Breast epithelium (tissue), 3 donors: ENCODE measurements around the gene LDLRAD3.

Experiments
- POLR2A ChIP-seq: fragments of 450-650 bp; IDR thresholded peaks from one replicate; pipeline ENCODE4 v1.6.1; 2016; ENCODE audit warnings: antibody characterized with exemption, mild to moderate bottlenecking, moderate library complexity
- POLR2AphosphoS5 ChIP-seq, 3 donors: sonication (generic); formaldehyde crosslinking; IDR thresholded peaks; one replicate each; pipeline ENCODE4 v1.6.1; 2017; ENCODE audit warnings: antibody characterized with exemption in 3 of 3
- TF ChIP-seq, protein P1 (sequence below), 3 donors: fragments of 450-650 bp; IDR thresholded peaks; one replicate each; pipeline ENCODE4 v1.5.1; 2016 to 2017; ENCODE audit warnings: antibody characterized with exemption in 3 of 3, mild to moderate bottlenecking in 3 of 3, moderate library complexity in 3 of 3

DNA sequence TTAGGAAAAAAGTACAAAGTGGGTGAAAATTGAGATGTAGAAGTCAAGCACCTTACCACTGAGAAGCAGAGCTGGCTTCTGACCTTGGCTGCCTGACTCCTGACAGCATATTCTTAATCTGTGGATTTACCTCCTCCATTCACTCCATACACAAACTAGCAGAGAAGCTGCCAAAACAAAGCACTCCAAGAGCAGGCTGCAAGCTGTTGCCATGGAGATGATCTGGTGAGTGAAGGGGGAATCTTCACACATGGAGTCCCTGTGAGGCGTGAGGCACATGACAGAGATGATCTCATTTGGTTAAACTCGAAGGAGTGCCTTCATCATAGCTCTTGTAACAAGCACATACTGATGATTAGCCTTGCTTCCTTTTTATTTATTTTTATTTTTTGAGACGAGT is 329.2 kb downstream of the LDLRAD3 start:
- TF ChIP-seq, protein P1, sequence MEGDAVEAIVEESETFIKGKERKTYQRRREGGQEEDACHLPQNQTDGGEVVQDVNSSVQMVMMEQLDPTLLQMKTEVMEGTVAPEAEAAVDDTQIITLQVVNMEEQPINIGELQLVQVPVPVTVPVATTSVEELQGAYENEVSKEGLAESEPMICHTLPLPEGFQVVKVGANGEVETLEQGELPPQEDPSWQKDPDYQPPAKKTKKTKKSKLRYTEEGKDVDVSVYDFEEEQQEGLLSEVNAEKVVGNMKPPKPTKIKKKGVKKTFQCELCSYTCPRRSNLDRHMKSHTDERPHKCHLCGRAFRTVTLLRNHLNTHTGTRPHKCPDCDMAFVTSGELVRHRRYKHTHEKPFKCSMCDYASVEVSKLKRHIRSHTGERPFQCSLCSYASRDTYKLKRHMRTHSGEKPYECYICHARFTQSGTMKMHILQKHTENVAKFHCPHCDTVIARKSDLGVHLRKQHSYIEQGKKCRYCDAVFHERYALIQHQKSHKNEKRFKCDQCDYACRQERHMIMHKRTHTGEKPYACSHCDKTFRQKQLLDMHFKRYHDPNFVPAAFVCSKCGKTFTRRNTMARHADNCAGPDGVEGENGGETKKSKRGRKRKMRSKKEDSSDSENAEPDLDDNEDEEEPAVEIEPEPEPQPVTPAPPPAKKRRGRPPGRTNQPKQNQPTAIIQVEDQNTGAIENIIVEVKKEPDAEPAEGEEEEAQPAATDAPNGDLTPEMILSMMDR (IDR thresholded peaks at IDR 0.05), result no peak
- TF ChIP-seq POLR2AphosphoS5 (IDR thresholded peaks at IDR 0.05) (no peak), POLR2A (no peak)
